Measurements from ENCODE around the gene RTCA.

GRCh38 chr1:100232156-100232555 lies 33.9 kb upstream of the RTCA start:
- TF ChIP-seq CTCF (IDR thresholded peaks at IDR 0.05; ENCODE audit: low read length) (no peak), EZH2 (IDR thresholded peaks at IDR 0.05; ENCODE audit: borderline replicate concordance, low read length) (no peak)
